Brain pericyte (primary cell): ENCODE measurements around the gene CIDEA.

Experiments
- DNase-seq: peaks from one replicate; pipeline ENCODE4 v3.0.0-alpha.2; 2012; ENCODE audit warnings: low read depth, low spot score

CIDEA gene

GRCh38 chr18:12296457-12296856 lies 42.3 kb downstream of the CIDEA start:
- DNase-seq, result no peak

GRCh38 chr18:12299862-12300261 lies 45.7 kb downstream of the CIDEA start:
- no peak for DNase-seq

DNA sequence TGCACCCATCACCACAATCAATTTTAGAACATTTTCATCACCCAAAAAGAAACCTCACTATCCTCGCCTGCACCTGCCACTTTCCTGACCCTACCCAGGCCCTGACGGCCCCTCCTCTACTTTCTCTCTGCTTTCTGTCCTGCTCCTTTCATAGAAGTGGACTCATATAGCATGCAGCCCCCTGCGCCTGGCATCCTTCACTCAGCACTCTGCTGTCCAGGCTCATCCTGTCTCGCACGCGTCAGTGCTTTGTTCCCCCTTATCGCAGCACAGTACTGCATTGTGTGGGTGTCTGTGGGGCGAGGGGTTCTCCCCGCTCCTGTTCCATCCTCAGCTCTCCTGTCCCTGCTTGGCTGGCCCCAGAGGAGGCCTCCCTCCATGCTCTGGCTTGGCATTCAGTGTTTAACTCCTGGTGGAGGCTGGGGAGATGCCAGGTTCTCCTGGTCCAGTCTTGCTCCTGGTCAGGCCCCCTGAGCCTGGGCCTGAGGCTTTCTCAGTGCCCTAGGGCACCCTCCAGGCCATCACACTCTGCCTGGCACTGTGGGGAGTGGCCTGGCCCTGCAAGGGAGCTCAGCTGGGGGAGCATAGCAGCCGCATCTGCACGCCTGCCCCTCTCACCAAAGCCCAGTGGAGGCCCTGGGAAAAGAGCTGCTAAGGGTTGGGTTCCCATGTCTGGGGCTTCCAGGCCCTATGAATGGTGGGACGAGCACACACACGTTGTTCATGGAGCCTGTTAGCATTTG lies 47.3 kb downstream of the CIDEA start:
- DNase-seq, result no peak

GRCh38 chr18:12302391-12303147 lies 48.4 kb downstream of the CIDEA start:
- no peak for DNase-seq

DNA sequence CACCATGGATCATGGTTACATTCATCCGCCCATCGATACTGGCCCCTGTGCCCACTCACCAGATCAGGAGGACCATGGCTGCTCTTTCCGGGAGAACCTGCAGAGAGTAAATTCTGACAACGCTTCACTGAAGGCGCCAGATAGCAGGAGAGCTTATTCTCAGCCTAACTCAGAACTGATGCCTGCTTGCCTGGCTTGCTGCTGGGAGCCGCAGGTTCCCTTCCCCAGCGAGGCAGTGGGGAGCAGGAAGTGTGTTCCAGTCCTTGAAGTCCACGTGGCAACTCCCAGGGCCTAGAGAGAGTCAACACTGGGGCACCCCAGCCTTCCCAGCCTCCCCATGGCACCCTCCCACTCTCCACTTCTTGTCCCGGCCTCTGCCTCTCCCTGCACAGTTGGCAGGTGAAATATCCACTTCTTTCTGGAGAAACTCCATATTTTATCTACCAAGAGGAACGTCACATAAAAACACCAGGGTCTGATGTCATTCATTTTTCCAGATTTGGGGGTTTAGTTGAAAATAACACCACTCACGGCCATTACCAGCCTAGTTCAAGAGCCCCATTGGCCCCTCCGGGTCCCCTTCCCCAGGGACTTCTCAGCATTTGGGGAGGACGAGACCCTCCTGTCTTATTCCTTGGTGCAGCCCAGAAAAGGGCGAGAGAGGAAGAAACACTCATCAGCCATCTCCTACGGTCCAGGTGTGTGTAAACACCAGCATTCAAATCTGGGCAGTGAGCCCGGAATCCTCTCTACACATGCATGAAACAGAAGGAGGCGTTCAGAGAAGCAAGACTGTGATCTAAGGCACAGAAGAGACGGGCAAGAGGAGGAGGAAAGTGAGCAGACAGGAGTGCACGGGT lies 50.4 kb downstream of the CIDEA start:
- no peak for DNase-seq

DNA sequence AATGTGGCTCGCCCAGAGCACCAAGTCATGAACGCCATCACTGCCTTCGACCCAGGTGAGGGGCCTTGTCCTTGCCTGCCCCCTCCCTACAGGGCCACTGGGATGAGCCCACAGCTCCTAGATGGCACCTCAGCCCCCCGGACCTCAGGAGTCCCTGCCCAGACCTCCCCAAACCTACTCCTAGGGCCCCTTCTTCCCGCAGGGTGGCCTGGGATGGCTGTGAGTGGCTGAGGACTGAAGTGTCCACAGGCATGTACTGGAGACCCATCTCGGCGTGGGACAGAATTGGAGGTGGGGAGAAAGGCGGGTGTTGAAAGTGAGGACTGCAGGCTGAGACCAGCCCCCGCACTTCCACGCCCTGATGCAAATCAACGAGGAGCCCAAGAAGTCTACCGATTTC lies 51.0 kb downstream of the CIDEA start:
- no peak for DNase-seq

GRCh38 chr18:12305930-12306629 lies 51.9 kb downstream of the CIDEA start:
- DNase-seq, result no peak

- peak; percentile 42 for DNase-seq
Observed at GRCh38 chr18:12306752-12307700, 52.9 kb downstream of the CIDEA start.

- DNase-seq, result no peak
Observed at GRCh38 chr18:12307701-12308385, 53.7 kb downstream of the CIDEA start, which contains the start of gene TUBB6. TUBB6 (plus strand) TSS chr18:12308241; CDS start chr18:12308293, 52 bp downstream.

GRCh38 chr18:12308386-12309100 lies 54.4 kb downstream of the CIDEA start:
- peak; percentile 44 for DNase-seq

DNA sequence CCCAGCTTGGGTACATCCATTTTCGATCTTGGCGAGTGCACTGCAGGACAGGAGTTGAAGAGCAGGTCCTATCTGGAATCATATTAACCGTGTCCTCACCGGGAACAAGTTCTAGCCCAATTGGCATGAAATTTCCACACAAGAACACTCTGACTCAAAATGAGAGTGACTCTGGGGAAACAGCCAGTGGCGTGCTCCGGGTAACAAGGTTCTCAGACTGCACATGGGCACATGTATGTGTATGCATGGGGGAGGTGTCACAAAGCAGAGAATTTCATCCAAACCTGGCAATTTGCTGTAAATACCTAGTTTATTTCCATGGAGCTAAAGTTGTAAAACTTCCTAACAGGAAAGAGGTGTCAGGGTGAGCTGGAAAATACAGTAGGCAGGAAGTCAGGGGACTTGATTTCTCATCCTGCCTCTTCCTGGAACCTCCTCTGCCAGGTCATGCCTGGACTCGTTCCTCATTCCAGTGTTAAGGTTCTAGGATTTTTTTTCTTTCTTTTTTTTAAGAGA lies 55.6 kb downstream of the CIDEA start:
- no peak for DNase-seq

DNA sequence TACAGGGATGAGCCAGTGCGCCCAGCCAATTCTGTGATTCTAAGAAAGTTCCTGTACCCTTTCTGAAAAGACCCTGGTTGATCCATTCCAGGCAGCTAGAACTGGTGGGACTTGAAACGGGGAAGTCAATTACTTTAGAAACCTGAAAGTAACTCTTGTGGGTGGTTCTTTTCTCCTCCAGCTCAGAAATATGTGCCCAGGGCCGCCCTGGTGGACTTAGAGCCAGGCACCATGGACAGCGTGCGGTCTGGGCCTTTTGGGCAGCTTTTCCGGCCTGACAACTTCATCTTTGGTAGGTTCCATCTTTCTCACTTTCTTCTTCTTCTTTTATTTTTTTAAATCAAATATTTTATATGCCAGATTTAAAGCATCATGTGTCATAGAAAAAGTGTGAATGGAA lies 56.6 kb downstream of the CIDEA start:
- DNase-seq, result no peak

DNA sequence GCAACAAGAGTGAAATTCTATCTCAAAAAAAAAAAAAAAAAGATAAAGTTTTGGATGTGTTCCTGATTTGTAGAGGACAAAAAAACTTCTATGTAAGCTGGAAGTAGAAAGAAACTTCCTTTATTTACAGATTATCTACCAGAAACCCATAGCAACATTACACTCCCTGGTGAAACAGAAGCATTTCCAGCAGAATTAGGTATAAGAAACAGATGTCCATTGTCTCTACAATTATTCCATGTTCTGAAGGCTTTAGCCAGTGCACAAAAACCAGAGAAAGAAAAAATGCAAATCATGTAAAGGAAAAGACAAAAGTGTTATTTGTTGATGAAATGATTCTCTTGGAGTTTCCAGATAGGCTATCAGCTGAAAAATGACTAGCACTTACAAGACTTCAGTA lies 58.8 kb downstream of the CIDEA start:
- DNase-seq, result no peak

DNA sequence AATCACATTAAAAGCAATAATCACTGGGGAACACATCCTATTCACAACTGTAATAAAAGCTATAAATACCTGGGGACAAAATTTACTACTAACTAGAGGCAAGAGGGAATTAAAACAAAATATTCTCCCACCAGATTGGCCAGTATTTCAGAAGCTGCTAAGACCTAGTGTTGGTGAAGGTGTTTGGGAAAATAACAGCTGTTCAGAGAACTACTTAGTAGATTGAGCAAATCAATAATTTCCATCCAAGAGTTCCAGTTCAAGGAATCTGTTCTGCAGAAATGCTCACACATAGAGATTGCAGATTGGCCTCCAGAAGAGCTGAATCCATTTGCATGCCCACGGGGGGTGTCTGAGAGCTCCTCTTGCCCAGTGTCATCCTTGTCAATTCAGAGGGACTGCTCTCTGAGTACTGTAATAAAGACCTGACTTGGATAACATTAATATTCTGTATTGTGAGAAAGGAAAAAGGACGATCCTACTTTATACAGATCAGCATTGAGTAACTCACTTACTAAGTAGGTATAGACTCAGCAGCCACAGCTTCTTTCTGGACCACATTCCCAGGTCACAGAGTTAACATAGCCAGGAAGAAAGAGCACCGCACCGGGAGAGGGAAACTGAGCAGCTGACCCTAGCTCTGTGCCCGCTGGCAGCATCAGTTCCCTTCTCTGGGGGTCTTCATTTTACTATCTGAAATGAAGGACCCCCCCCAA lies 59.5 kb downstream of the CIDEA start:
- DNase-seq, result no peak

DNA sequence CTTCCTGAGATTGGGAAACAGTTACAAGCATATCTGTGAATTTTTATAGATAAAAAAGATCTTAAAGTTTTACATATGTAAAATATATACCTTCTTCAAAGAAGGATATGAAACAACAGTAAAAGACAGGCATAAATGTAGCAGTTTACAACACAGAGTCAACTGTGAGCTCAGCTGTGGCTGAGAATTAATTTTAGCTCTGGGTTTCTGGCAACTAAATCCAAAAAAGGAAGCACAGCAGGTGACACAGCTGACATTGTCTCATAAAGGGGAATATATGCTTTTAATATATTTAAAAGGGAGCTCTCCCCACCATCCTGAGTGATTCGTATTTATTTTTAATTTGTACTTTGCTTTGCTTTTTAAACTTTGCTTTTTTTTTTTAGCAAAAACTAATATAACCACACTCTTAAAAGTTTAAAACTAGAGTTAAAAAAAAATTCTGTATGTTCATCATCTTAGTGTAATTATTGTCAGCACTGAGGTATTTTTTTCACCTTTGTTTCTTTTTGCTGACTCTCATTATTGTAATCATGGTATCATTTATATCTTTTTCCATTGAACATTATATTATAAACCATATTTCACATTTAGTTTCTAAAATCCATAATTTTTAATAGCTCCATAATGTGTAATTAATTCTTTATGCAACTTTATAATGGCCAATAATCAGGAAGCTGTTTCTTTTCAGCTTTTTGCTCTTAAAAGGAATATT lies 60.6 kb downstream of the CIDEA start:
- DNase-seq, result no peak

DNA sequence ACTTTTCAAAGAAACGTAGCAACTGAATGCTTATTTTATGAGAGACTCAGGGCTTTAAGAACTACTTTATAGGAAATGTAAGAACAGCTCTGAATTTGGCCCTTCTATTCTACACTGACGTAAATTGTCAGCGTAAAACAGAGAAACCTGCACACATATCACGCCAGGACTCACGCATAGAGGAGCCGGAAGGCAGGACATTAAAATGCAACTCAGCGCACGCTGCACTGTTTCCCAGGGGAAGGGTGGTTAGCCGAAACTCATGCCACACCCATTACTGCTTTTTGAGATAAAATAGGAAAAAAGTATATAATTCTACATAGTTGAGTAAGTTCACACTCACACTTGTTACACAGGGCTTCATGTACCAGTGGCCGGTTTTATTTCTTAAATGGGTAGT lies 61.3 kb downstream of the CIDEA start:
- no peak for DNase-seq

DNA sequence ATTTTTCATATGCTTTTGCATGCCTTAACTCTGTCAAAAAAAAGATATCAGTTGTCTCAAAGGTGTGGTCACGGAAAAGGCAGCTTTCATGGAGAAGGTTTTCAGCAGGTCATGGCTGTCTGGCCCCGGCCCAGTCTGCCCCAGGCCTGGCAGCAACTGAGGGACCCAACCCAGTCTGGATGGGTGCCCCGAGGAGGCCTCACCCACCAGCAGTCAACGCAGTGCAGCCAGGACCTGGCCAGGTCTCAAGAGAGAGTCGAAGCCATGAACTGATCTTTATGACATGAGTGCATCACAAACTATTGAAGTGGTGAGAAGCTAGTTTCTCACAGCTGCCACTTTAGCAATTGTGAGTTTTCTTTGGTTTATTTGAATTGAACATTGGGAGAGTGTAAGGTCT lies 61.8 kb downstream of the CIDEA start:
- DNase-seq, result no peak
